HCT116 (cell line): ENCODE measurements around the gene AOPEP.
A peak's percentile ranks its signal among the peaks of the same experiment; 100 is the strongest.

Source experiments
- EGR1 ChIP-seq: IDR thresholded peaks from 2 replicates; pipeline ENCODE4 v1.6.1; 2012; ENCODE audit warnings: low read depth
- EZH2 ChIP-seq: fragments of 200-600 bp; sonication (generic); IDR thresholded peaks from 2 replicates; pipeline ENCODE4 v1.6.1; 2017; ENCODE audit warnings: antibody characterized with exemption, mixed run types
- EZH2phosphoT487 ChIP-seq: fragments of 200-600 bp; IDR thresholded peaks from 2 replicates; pipeline ENCODE4 v1.6.1; 2018; ENCODE audit warnings: antibody characterized with exemption, borderline replicate concordance
- FOSL1 ChIP-seq: IDR thresholded peaks from 2 replicates; pipeline ENCODE4 v1.6.1; 2012; ENCODE audit warnings: low read depth
- MAX ChIP-seq: IDR thresholded peaks from 2 replicates; pipeline ENCODE4 v1.6.1; 2012
- POLR2A ChIP-seq: IDR thresholded peaks from 2 replicates; pipeline ENCODE4 v1.7.0; 2011; ENCODE audit warnings: borderline replicate concordance; ENCODE audit not compliant: insufficient read depth, insufficient read length; ENCODE audit errors: extremely low read depth
- POLR2AphosphoS5 ChIP-seq: IDR thresholded peaks from 2 replicates; pipeline ENCODE4 v1.6.1; 2011; ENCODE audit warnings: mild to moderate bottlenecking, low read depth, low read length, moderate library complexity
- RAD21 ChIP-seq: IDR thresholded peaks from 2 replicates; pipeline ENCODE4 v1.6.1; 2012; ENCODE audit warnings: low read depth, mild to moderate bottlenecking
- TCF7L2 ChIP-seq: IDR thresholded peaks from 2 replicates; pipeline ENCODE4 v1.7.0; 2011; ENCODE audit warnings: borderline replicate concordance, inconsistent platforms; ENCODE audit not compliant: insufficient read depth, insufficient read length; ENCODE audit errors: extremely low read depth
- TF ChIP-seq, protein P1 (sequence below), 3 experiments: fragments of 200-600 bp in 1 of 3; sonication (generic) in 1 of 3; IDR thresholded peaks in 2 of 3; conservative IDR thresholded peaks in 1 of 3; 2 replicates each; pipeline ENCODE4 v1.5.1; 2012 to 2017; ENCODE audit warnings: low read depth in 2 of 3, low read length in 2 of 3, antibody characterized with exemption in 1 of 3, borderline replicate concordance in 1 of 3, control low read depth in 1 of 3, mild to moderate bottlenecking in 1 of 3, mixed read lengths in 1 of 3, mixed run types in 1 of 3, moderate library complexity in 1 of 3; ENCODE audit not compliant: insufficient read depth in 1 of 3
- TF ChIP-seq, protein P2 (sequence below): IDR thresholded peaks from 2 replicates; pipeline ENCODE4 v1.6.1; 2012; ENCODE audit warnings: low read depth

GRCh38 chr9:94867842-94868312 lies 141.4 kb downstream of the AOPEP start:
- TF ChIP-seq, protein P1, sequence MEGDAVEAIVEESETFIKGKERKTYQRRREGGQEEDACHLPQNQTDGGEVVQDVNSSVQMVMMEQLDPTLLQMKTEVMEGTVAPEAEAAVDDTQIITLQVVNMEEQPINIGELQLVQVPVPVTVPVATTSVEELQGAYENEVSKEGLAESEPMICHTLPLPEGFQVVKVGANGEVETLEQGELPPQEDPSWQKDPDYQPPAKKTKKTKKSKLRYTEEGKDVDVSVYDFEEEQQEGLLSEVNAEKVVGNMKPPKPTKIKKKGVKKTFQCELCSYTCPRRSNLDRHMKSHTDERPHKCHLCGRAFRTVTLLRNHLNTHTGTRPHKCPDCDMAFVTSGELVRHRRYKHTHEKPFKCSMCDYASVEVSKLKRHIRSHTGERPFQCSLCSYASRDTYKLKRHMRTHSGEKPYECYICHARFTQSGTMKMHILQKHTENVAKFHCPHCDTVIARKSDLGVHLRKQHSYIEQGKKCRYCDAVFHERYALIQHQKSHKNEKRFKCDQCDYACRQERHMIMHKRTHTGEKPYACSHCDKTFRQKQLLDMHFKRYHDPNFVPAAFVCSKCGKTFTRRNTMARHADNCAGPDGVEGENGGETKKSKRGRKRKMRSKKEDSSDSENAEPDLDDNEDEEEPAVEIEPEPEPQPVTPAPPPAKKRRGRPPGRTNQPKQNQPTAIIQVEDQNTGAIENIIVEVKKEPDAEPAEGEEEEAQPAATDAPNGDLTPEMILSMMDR (IDR thresholded peaks at IDR 0.05 in 2 of 3, conservative IDR thresholded peaks at IDR 0.05 in 1 of 3; ENCODE audit: borderline replicate concordance in 1 of 3, insufficient read depth in 1 of 3, low read depth in 2 of 3, low read length in 2 of 3) = no peak
- TF ChIP-seq MAX = no peak
- no peak for TF ChIP-seq RAD21
- no peak for TF ChIP-seq TCF7L2
- TF ChIP-seq POLR2A = no peak
- TF ChIP-seq EZH2 = no peak
- TF ChIP-seq POLR2AphosphoS5 = no peak
- TF ChIP-seq, protein P2, sequence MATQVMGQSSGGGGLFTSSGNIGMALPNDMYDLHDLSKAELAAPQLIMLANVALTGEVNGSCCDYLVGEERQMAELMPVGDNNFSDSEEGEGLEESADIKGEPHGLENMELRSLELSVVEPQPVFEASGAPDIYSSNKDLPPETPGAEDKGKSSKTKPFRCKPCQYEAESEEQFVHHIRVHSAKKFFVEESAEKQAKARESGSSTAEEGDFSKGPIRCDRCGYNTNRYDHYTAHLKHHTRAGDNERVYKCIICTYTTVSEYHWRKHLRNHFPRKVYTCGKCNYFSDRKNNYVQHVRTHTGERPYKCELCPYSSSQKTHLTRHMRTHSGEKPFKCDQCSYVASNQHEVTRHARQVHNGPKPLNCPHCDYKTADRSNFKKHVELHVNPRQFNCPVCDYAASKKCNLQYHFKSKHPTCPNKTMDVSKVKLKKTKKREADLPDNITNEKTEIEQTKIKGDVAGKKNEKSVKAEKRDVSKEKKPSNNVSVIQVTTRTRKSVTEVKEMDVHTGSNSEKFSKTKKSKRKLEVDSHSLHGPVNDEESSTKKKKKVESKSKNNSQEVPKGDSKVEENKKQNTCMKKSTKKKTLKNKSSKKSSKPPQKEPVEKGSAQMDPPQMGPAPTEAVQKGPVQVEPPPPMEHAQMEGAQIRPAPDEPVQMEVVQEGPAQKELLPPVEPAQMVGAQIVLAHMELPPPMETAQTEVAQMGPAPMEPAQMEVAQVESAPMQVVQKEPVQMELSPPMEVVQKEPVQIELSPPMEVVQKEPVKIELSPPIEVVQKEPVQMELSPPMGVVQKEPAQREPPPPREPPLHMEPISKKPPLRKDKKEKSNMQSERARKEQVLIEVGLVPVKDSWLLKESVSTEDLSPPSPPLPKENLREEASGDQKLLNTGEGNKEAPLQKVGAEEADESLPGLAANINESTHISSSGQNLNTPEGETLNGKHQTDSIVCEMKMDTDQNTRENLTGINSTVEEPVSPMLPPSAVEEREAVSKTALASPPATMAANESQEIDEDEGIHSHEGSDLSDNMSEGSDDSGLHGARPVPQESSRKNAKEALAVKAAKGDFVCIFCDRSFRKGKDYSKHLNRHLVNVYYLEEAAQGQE = no peak
- TF ChIP-seq FOSL1 = peak; percentile 26
- no peak for TF ChIP-seq EGR1
- TF ChIP-seq EZH2phosphoT487 = no peak
